Astrocyte of the cerebellum (primary cell): ENCODE results near the gene NCAM1.
A peak's percentile ranks its signal among the peaks of the same experiment; 100 is the strongest.

Experiments
- DNase-seq: peaks from one replicate; pipeline ENCODE4 v3.0.0-alpha.2; 2011; ENCODE audit warnings: low read depth
- H3K4me3 ChIP-seq: 2 replicates; pipeline ENCODE4 v1.5.1; 2011; ENCODE audit warnings: mild to moderate bottlenecking, low read depth, low read length, moderate library complexity
- CTCF ChIP-seq: IDR thresholded peaks from 2 replicates; pipeline ENCODE4 v1.5.1; 2012; ENCODE audit warnings: low read length, low read depth, moderate library complexity, mild to moderate bottlenecking; ENCODE audit errors: missing control alignments
- in situ Hi-C: cut with HindIII; loops from 2 replicates; pipeline ENCODE4 v1.10.0; 2017; ENCODE audit warnings: low sequenced_read_pairs

The NCAM1 gene

GRCh38 chr11:113184498-113184897 lies 223.3 kb downstream of the NCAM1 start:
- peak; percentile 85 for DNase-seq
- no peak for TF ChIP-seq CTCF
- H3K4me3 ChIP-seq = no peak overlapping the region
- in situ Hi-C loops = no loop called here

GRCh38 chr11:113188371-113188834 lies 227.2 kb downstream of the NCAM1 start:
- in situ Hi-C loops = no loop called here
- DNase-seq = no peak

GRCh38 chr11:113189909-113190667 lies 228.9 kb downstream of the NCAM1 start:
- DNase-seq = peak; percentile 49
- in situ Hi-C loops = no loop called here
- H3K4me3 ChIP-seq = no peak overlapping the region
- TF ChIP-seq CTCF = no peak

More at GRCh38 chr11:113188371-113188834, 227.2 kb downstream of the NCAM1 start:
- no peak overlapping the region for H3K4me3 ChIP-seq
- TF ChIP-seq CTCF = no peak

- in situ Hi-C loops = no loop called here
- DNase-seq = no peak
- no peak for TF ChIP-seq CTCF
- H3K4me3 ChIP-seq = no peak overlapping the region
Observed at GRCh38 chr11:113192121-113192925, 231.1 kb downstream of the NCAM1 start.

GRCh38 chr11:113193016-113193415 lies 231.8 kb downstream of the NCAM1 start:
- in situ Hi-C loops = no loop called here
- no peak for DNase-seq
- TF ChIP-seq CTCF = no peak
- no peak overlapping the region for H3K4me3 ChIP-seq

- in situ Hi-C loops = no loop called here
Observed at GRCh38 chr11:113193946-113194345, 232.7 kb downstream of the NCAM1 start.

More at GRCh38 chr11:113193946-113194345, 232.7 kb downstream of the NCAM1 start:
- no peak for TF ChIP-seq CTCF
- no peak overlapping the region for H3K4me3 ChIP-seq
- DNase-seq = no peak
